ENCODE results near the gene SAG.

GRCh38 chr2:233312874-233313273 lies 5.3 kb downstream of the SAG start:
- TF ChIP-seq MTA1 (IDR thresholded peaks at IDR 0.05; ENCODE audit: borderline replicate concordance) (no peak), ARID2 (IDR thresholded peaks at IDR 0.05) (no peak), ZBTB1 (CRISPR knock-in tag; IDR thresholded peaks at IDR 0.05; ENCODE audit: borderline replicate concordance, low read depth) (no peak), HDAC2 (IDR thresholded peaks at IDR 0.05) (no peak), TAF1 (IDR thresholded peaks at IDR 0.05; ENCODE audit: control insufficient read depth, extremely low read depth, insufficient read depth, low read length, severe bottlenecking) (no peak), ZNF124 (CRISPR knock-in tag; IDR thresholded peaks at IDR 0.05) (no peak), POLR2AphosphoS5 (IDR thresholded peaks at IDR 0.05; ENCODE audit: control insufficient read depth, insufficient read depth, low read depth, low read length) (no peak), ZBTB49 (CRISPR knock-in tag; IDR thresholded peaks at IDR 0.05; ENCODE audit: borderline replicate concordance) (no peak), STAT5B (CRISPR knock-in tag; IDR thresholded peaks at IDR 0.05) (no peak), MCM7 (IDR thresholded peaks at IDR 0.05) (no peak), CBX2 (IDR thresholded peaks at IDR 0.05; ENCODE audit: insufficient read depth, low read length, poor library complexity, severe bottlenecking) (no peak), FOXA3 (CRISPR knock-in tag; conservative IDR thresholded peaks at IDR 0.05 in 1 of 2, IDR thresholded peaks at IDR 0.05 in 1 of 2) (no peak)
